ENCODE measurements around the gene PBX3.
A peak's percentile ranks its signal among the peaks of the same experiment; 100 is the strongest.

The PBX3 gene

DNA sequence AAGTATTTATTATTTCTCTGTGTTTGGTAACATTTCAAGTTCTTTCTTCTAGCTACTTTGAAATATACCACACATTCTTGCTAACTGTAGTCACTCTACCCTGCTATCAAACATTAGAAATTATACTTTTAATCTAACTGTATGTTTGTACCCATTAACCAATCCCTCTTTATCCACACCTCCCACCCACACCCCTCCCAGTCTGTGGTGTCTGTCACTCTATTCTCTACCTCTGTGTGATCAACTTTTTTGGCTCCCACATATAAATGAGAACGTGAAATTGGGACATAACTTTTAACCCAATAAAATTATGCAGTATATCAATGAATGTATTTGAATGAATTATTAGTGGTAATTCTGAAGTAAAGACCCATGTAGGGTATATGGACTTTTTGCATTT is 79.7 kb downstream of the PBX3 start:
- TF ChIP-seq, protein P1, sequence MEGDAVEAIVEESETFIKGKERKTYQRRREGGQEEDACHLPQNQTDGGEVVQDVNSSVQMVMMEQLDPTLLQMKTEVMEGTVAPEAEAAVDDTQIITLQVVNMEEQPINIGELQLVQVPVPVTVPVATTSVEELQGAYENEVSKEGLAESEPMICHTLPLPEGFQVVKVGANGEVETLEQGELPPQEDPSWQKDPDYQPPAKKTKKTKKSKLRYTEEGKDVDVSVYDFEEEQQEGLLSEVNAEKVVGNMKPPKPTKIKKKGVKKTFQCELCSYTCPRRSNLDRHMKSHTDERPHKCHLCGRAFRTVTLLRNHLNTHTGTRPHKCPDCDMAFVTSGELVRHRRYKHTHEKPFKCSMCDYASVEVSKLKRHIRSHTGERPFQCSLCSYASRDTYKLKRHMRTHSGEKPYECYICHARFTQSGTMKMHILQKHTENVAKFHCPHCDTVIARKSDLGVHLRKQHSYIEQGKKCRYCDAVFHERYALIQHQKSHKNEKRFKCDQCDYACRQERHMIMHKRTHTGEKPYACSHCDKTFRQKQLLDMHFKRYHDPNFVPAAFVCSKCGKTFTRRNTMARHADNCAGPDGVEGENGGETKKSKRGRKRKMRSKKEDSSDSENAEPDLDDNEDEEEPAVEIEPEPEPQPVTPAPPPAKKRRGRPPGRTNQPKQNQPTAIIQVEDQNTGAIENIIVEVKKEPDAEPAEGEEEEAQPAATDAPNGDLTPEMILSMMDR (IDR thresholded peaks at IDR 0.05; ENCODE audit: control insufficient read depth, extremely low read depth, insufficient read depth), result no peak
- no peak overlapping the region for H3K4me3 ChIP-seq (ENCODE audit: low read depth, low read length)
- no peak for DNase-seq (ENCODE audit: low read depth)

DNA sequence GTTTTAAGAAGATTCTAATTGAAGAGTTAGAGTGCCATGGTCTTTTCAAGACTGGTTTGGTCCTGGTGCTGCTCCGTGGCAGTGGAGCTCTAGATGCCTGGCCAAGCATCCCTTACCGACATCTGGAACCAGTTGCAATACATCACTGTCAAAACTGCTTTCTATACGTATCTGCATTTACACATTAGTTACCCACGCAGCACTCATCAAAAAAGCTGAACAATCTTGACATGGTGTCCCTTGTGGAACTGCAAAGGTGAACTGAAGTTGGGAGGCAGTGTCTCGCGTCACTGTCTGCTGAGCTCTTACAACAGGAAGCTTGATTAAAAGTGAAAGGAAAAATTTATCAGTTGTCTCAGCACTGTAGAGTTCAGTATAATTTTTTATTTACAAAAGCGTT is 82.6 kb downstream of the PBX3 start:
- TF ChIP-seq, protein P1 (IDR thresholded peaks at IDR 0.05; ENCODE audit: control insufficient read depth, extremely low read depth, insufficient read depth), result no peak
- no peak for DNase-seq (ENCODE audit: low read depth)
- H3K4me3 ChIP-seq (ENCODE audit: low read depth, low read length), result no peak overlapping the region

DNA sequence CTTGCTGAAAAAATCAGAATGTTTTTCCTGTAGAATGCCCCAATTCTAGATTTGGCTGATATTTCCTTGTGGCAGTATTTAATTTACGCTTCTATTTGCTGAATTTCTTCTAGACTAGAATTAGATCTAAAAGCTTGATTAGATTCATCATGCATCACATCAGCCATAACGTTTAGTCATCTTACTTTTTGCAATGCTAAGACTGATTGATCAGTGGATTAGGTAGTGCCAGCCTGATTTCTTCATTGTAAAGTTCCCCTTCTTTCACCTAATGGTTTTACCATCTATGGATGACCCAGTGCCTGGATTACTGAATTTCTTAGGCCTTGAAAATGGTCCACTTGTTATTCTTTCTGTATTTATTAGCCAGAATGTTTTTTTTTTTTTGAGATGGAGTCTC is 83.9 kb downstream of the PBX3 start:
- TF ChIP-seq, protein P1 (IDR thresholded peaks at IDR 0.05; ENCODE audit: control insufficient read depth, extremely low read depth, insufficient read depth), result no peak
- DNase-seq (ENCODE audit: low read depth), result no peak
- H3K4me3 ChIP-seq (ENCODE audit: low read depth, low read length), result no peak overlapping the region

DNA sequence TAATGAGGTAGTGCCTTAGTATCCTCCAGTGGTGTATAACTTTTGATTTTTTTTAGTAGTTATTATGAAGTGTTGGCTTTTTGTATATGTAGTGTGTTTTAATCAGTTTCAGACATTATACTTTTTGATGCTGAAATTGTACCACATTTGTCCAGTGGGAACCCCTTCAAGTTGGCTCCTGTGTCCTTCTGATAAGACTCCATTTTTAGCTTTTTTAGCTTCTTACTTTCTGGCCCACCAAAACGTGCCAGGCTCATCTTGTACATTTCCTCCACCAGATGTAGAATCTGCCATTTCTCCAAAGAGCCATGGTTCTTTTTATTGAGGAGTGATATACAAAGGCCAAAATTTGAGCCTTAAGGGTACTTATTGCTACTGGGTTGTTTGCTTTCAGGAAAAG is 84.4 kb downstream of the PBX3 start:
- TF ChIP-seq, protein P1 (IDR thresholded peaks at IDR 0.05; ENCODE audit: control insufficient read depth, extremely low read depth, insufficient read depth), result no peak
- DNase-seq (ENCODE audit: low read depth), result no peak
- H3K4me3 ChIP-seq (ENCODE audit: low read depth, low read length), result no peak overlapping the region

DNA sequence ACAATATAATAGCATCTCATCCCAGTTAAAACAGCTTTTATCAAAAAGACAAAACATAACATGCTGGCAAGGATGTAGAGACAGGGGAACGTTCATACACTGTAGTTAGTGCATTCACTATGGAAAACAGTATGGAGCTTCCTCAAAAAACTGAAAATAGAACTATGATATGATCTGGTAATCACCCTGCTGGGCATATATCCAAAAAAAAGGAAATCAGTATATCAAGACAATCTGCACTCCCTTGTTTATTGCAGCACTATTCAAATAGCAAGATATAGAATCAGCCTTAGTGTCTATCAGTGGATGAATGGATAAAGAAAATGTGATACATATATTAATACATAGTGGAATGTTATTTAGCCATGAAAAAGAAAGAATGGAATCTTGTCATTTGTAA is 88.5 kb downstream of the PBX3 start:
- H3K4me3 ChIP-seq (ENCODE audit: low read depth, low read length), result no peak overlapping the region
- TF ChIP-seq, protein P1 (IDR thresholded peaks at IDR 0.05; ENCODE audit: control insufficient read depth, extremely low read depth, insufficient read depth), result no peak
- peak; percentile 30 for DNase-seq (ENCODE audit: low read depth)

DNA sequence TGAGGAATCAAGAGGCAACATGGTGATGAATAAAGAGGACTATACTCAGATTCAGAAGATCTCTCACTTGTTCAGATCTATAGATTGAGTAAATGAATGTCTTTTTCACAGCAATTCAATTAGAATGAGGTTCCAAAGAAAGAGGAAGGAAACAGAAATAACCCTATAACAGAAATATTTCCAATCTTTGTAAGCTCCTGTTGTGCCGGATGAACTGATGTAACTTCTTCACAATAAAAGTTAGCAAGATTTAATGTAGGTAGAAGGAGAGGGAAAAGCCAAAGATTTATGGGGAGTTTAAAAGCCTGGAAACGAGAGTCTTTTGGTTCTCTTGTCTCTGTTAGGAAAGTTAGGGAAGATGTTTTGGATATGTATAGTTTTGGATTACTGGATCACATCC is 92.1 kb downstream of the PBX3 start:
- H3K4me3 ChIP-seq (ENCODE audit: low read depth, low read length), result no peak overlapping the region
- DNase-seq (ENCODE audit: low read depth), result no peak
- TF ChIP-seq, protein P1 (IDR thresholded peaks at IDR 0.05; ENCODE audit: control insufficient read depth, extremely low read depth, insufficient read depth), result no peak

DNA sequence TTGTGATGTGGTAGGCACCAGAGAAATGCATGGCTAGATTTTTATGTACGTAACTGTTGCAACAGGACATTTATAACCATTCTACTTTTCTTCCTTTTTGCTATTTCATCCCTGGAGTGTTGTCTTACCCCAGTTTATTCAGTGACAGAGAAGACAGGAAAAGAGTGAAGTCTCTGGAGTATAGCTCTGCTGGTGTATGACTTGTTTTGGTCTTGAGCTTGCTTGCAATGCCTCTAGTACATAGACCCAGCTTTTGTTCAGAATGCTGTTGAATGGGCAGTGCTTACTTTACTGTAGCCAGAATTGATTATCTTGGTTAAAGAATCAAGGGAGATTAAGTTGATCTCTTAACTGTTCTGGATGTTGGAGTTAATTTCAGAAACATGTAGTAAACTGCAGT is 94.3 kb downstream of the PBX3 start:
- TF ChIP-seq, protein P1 (IDR thresholded peaks at IDR 0.05; ENCODE audit: control insufficient read depth, extremely low read depth, insufficient read depth), result no peak
- H3K4me3 ChIP-seq (ENCODE audit: low read depth, low read length), result no peak overlapping the region
- DNase-seq (ENCODE audit: low read depth), result no peak
